Caki2 (cell line): ENCODE measurements around the gene BIRC7. TPM values are rescaled to one million over a fixed set of nuclear protein-coding genes. Genes with fewer than 3 reads are reported as not detected.
A peak's percentile ranks its signal among the peaks of the same experiment; 100 is the strongest.
"Not testable (repeated sequence)": the region's sequence is repeated elsewhere in the genome, so short reads cannot be mapped to it uniquely, and the experiment has no call there.

Source experiments
- DNase-seq: peaks from one replicate; pipeline ENCODE4 v3.0.0-alpha.2; 2015; ENCODE audit warnings: low read depth
- in situ Hi-C: cut with HindIII; loops from 2 replicates; pipeline ENCODE4 v1.10.0; 2016; ENCODE audit warnings: low sequenced_read_pairs, low pct_unique_long_range_greater_than_20kb, mixed read lengths
- total RNA-seq: library from RNA; depleted of rRNA; stranded (reverse); fragments of >200 nt; shearing (Covaris generic); gene quantifications from 2 replicates; pipeline ENCODE4 v1.2.3, GENCODE V29; 2014; ENCODE audit warnings: low replicate concordance

Gene BIRC7
- total RNA-seq, 1 experiment from 2014 or later: not detected

DNA sequence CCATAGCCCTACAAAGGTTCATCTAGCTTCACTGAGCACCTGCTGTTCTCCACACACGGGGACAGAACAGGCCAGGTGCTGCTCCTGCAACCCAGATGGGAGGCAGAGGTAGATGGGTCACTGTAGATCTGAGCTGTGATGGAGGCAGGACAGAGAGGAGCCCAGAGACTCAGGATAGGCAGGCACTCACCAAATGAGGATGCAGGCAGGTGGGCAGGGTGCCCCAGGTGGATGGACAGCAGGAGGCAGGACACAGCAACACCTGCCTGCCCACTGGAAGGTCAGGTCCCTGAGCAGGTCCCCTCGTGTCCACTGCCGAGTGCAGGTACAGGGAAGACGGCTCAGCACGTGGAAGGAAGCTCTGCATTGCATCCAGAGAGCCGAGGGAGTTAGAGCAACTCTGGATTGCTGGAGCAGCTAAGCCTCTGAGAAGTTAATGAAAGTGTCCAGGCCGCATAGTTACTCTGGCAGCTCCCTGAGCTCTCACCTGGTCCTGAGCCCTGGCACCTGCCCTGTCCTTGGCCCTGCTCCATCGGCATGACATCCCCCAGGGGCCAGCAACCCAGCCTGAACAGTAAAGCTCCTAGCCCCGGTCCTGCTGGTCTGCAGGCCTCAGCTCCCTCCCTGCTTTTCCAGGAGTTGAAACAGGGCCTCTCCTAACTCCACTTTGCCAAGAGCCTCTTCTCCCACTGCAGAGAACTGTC is 14.9 kb upstream of the BIRC7 start:
- no peak for DNase-seq
- in situ Hi-C loops: loop anchor here (5.0 kb wide), 1 partner anchor 56 kb away; no protein-coding TSS in a partner anchor

DNA sequence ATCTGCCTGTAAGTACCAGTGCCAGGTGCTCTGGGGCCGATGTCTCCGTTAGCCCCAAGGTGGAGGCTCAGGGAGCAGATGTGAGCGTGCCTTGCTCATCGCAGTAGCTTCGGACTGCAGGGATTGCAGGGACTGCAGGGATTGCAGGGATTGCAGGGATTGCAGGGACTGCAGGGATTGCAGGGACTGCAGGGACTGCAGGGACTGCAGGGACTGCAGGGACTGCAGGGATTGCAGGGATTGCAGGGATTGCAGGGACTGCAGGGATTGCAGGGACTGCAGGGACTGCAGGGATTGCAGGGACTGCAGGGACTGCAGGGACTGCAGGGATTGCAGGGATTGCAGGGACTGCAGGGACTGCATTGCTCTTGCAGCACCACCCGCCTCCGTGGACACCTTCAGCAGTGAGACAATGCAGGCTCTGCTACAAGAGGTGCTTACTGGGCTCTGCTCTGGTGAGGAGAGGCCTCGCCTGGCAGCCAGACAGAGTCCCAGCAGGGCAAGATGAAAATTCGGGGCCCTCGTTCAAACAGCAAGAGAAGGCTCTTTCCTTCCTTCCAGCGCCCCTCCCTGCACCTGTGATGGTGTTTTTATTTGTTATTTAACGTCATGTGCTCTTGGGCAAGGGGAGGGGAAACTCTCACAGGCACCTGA is 14.2 kb upstream of the BIRC7 start:
- DNase-seq: not testable (repeated sequence)
- in situ Hi-C loops: loop anchor here (5.0 kb wide), 1 partner anchor 56 kb away; no protein-coding TSS in a partner anchor

DNA sequence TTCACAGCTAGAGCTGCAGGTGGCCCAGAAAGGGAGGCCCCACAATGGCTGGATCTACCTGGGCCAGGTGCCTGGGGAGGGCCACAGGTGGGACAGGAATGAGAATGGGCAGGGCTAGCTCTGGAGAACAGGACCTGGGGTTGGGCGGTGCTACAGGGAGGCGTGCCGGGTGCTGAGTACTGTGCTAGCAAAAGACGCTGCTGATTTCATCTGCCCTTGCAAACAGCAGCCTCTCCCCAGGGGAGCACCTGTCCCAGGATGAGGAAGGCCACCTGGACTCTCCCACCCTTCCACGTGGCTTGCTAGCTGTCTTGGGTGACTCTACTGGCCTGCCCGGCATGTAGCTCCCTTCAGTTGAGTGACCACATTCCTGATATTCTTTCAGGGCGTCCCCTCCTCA is 13.2 kb upstream of the BIRC7 start:
- in situ Hi-C loops: loop anchor here (5.0 kb wide), 1 partner anchor 55 kb away; no protein-coding TSS in a partner anchor
- DNase-seq: no peak

DNA sequence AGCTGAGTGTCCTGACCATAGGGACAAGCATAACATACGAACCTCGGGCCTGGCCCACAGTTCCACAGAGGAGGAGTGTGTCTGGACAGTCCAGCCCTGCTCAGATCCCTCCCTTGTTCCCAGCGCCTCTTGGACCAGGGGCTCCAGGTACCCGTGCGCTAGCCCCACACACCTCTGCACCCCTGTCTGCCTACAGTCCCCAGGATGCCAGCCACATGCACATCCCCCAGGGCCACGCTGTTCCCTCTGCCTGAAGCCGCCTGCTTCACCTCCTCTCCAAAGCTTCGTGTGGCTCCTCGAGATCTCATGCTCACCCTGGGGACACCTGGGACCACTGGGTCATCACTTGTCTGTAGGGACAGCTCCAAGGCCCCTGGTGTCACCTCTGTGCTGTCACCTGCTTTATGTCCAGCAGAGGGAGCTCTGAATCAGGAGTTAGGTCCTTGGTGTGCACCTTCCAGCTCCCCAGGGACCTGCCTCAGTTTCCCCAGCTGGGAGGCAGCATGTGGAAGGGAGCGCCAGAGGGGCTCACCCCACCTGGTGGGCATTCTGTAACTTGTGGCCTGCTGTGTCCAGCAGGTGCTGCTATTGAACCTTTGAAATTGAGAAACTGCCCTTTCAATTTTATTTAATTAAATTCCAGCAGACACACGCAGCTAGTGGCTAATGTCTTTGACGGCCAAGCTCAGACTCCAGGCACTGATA is 12.4 kb upstream of the BIRC7 start:
- in situ Hi-C loops: loop anchor here (5.0 kb wide), 1 partner anchor 54 kb away; no protein-coding TSS in a partner anchor

DNA sequence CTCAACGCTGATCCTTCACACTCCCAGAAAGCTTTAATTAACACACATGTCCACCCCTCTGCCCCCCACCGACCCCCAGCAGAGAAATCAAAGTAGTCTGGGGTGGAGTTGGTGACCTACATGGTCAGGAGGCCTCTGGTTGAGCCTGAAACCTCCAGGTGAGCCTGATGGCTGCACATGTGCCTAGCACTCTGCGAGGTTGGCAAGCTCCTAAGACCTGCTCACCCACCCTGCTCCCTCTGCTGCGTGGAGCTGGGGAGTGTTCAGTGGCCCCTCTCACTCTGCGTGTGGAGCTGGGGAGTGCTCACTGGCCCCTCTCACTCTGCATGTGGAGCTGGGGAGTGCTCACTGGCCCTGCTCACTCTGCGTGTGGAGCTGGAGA is 11.9 kb upstream of the BIRC7 start:
- in situ Hi-C loops: loop anchor here (5.0 kb wide), 1 partner anchor 53 kb away; no protein-coding TSS in a partner anchor
- DNase-seq: no peak

More for the DNA sequence above, 12.4 kb upstream of the BIRC7 start:
- peak; percentile 47 for DNase-seq

DNA sequence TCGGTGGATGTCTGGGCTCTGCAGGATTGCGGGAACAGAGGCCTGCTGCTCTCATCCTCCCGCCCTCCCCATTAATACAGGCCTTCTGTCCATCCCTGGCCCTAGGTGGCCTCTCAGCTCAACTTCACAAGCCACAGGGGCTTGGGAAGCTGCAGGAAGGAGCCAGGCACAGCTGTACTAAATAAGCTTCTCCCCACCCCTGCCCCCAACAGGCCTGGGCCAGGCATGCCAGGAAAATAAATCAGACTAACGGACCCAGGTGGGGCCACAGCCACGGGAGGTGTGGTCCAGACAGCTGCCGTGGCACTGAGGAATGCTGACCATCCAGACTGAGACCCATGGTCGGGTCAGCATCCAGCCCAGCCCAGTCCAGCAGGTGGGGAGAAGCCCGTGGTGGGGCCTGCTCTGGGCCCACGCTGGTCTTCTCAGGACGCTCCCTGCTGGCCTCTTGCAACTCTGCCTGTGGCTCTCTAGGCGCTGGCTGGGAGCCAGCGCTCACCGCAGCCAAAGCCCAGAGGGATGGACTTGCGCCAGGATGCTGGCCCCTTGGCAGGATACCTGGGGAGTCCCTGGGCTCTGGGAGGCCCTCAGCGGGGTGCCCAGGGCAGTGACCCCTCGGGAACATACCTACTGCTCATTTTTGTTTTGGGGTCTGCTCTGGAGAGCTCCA is 11.2 kb upstream of the BIRC7 start:
- in situ Hi-C loops: loop anchor here (5.0 kb wide), 1 partner anchor 53 kb away; no protein-coding TSS in a partner anchor
- DNase-seq: peak; percentile 98

DNA sequence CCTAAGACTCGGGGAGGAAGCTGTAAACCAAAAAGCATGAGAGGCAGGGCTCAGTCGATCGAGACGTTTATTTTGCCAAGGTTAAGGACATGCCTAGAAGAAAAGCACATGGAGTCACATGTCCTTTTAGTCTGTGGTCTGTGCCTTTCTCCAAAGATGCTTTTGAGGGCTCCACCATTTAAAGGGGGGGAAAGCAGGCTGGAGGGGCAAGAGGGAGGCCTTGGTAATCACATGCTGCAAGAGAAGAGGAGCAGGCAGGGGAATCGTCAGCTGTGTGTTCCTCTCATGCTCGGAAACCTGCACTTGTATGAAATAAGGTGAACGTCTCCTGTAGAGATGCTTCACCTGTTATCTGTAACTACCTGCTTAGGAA is 10.6 kb upstream of the BIRC7 start:
- no peak for DNase-seq
- in situ Hi-C loops: no loop called here

DNA sequence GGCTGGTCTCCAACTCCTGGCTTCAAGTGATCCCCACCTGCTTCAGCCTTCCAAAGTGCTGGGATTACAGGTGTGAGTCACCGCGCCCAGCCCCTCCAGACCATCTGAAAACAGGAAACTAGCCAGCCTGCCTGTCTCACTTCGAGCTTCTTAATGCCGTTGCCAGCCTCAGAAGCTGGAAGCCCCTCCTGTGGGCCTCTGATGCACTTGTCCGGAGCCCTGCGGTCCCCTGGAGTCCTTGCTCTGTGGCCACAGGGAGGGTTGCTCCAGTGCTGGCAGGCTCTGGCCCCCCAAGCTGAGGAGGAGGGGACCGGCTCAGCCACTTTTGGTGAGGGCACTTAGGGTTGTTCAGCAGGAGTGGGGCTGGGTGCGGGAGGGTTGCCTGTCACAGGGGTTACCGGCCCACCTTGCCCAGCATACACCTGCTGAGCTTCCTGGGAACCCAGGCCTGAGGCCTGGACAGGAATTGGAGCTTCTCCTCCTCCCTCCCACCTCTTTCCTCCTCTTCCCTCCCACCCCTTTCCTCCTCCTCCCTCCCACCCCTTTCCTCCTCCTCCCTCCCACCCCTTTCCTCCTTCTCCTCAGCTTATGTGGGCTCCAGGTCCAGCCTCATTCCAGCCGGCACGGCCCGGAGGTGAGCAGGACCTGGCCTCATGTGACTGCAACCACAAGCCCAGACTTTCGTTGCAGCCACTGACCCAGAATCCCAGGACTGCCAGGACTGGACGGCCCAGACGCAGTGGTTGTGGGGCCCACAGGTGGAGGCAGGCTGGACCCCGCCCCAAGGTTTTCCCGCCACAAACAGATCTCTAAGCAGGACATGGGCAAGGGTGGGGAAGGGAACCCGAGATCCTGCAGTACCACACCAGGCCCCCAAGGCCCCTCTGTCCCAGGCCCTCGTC is 9.4 kb upstream of the BIRC7 start:
- in situ Hi-C loops: no loop called here
- no peak for DNase-seq

DNA sequence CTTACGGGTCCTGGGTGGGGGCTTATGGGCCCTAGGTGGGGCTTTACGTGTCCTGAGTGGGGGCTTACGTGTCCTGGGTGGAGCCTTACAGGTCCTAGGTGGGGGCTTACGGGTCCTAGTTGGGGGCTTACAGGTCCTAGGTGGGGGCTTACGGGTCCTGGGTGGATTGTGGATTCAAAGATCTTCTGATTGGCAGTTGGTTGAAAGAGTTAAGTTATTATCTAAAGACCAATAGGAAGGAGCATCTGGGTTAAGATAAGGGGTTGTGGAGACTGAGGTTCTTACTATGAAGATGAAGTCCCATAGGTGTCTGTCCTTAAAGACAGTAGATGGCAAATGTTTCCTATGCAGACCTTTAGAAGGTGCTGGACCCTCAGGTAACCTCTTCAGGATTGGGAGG is 8.4 kb upstream of the BIRC7 start:
- DNase-seq: no peak
- in situ Hi-C loops: no loop called here

DNA sequence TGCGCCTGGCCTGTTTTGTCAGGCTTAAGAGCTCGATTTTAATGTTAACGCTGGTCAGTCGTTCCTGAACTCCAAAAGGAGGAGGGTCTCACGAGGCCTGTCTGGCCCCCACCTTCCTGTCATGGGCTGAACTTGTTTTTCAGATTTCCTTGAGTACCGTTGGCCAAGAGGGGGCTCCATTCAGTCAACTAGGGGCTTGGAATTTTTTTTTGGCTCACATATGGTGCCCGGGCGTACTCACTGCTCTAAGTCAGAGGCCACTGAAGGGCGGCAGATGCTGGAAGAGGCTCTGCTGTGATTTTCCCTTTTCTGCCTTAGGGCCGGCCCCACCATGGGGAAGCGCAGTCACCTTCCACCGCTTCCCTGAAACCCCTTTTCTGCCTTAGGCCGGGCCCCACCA is 6.9 kb upstream of the BIRC7 start:
- in situ Hi-C loops: no loop called here

DNA sequence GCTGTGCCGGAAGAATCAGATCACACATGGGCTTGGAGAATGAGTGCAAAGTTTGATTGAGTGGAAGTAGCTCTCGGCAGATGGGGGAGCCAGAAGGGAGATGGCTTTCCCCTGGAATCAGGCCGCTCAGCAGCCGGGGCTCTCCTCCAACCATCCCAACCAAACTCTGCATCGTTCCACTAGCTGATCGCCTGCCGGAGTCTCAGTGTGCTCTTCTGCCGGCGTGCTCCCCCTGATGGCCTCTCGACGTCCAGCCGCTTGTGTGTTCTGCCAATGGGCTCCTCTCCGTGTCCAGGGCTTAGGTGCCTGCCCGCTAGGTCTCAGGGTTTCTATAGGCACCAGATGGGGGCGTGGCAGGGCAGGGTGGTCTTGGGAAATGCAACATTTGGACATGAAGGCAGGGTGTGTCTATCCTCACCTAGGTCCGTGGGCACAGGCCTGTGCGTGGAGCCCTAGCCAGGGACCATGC is 4.9 kb upstream of the BIRC7 start:
- in situ Hi-C loops: no loop called here
- DNase-seq: no peak

More for the DNA sequence above, 6.9 kb upstream of the BIRC7 start:
- no peak for DNase-seq

DNA sequence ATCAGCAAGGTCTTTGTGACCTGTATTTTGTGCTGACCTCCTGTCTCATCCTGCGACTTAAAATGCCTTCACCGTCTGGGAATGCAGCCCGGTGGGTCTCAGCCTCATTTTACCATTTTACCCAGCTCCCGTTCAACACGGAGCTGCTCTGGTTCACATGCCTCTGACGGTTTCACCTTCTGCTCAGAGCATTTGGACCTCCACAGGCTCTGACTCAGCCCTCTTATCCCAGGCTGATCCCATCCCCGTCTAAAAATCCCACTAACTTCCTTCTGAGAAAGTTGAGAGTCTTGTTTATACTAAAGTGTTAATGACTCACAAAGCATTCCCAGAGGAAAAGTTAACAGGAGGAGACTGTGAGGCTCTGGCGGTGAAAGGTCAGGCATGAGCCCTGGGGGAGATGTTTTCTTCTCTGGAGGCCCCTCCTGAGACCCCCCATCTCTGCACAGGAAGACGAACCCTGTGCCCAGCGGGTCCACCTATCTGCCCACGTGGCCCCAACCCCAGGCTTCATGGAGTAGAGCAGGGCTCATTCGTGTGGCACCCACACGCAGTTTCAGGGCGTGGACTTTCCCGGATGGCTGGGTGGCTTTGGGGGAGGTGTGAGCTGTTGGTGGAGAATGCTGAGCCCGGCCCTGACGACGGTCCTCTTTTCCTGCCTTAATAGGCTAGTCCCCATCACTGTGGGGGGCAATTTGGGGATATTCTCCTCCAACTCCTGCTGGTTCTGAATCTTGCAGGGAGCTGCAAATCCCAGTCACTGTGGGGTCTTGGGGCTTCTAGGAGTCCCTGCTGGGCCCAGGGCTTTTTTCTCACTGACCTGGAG is 3.3 kb upstream of the BIRC7 start:
- DNase-seq: peak; percentile 99
- in situ Hi-C loops: no loop called here

DNA sequence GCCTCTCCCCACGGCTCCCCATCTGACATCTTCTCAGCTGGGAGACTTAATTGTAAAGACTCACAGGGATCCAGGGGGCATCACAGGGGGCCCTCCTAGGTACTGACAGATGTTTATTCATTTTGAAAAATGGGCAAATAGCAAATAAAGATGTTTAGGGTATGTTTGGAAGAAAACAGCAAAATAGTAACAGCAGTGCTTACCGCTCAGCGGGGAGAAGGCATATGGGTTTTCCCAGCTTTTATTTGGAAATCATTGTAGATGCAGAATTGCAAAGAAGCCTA is 2.7 kb upstream of the BIRC7 start:
- in situ Hi-C loops: no loop called here
- DNase-seq: no peak

DNA sequence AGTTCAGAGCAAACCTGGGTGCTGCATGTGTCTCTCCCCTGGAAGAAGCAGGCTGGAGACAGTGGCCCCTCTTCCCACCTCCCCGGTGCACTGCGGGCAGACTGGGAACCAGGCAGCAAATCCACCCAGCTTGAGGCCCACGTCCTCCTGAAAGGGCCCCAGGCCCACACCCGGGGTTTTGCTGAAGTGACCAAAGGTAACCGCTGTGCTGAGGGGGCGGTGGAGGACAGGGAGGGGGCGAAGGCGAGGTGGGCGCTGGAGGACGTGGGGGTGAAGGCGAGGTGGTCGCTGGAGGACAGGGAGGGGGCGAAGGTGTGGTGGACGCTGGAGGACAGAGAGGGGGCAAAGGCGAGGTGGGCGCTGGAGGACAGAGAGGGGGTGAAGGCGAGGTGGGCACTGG is 1.8 kb upstream of the BIRC7 start:
- in situ Hi-C loops: no loop called here

DNA sequence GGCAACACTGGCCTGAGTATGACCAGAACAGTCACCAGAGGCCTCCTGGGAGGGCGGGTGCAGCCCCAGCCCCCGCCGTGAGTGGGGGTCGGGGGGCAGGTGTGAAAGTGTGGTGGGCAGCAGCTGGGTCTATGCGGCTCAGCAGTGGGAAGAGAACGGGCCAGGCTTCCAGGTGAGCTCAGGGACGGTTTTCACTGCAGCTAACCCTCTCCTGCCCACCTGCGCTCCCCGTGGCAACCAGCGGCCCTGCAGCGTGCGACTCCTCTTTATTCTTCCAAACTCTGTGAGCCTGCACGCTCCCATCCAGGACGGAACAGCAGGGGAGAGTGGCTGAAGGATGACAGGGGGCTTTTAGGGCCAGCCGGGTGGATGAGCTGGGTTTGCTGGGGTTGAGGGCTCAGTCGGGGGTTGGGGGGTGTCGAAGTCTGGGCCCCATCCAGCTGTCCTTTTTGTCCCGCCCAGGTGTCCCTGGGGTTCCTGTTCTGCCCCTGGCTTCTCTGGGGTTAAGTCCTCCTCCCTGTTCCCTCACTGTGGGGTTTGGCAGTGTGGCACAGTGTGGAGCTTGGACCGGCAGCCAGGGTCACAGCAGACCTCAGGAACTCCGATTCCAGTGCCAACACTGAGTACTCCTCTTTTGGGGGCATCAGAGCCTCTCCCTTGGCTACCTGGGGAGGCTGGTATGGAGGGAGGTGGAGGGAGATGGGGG is 859 bp upstream of the BIRC7 start:
- in situ Hi-C loops: no loop called here
- DNase-seq: no peak

More for the DNA sequence above, 1.8 kb upstream of the BIRC7 start:
- no peak for DNase-seq

DNA sequence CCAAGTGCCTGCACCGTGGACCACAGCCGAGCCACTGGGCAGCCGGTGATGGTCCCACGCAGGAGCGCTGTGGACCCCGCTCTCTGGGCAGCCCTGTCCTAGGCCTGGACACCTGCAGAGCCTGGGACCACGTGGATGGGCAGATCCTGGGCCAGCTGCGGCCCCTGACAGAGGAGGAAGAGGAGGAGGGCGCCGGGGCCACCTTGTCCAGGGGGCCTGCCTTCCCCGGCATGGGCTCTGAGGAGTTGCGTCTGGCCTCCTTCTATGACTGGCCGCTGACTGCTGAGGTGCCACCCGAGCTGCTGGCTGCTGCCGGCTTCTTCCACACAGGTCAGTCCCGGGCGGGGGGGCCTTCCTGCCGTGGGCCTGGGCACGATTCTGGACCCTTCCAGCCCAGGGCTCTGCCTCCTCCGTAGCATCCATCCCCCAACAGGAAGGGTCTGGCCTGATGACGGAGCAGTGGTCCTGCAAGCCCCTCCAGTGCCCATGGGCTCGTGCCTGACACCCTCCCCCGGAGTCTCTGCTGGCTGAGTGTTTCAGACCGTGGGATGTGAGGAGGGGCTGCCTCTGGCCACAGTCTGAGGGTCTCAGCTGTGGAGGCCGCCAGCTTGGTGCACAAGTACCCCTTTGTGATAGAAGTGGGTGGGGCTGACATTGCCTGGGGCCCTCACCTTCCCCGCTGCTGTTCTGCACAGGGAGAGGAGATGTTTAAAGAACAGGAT is 572 bp downstream of the BIRC7 start:
- in situ Hi-C loops: no loop called here
- no peak for DNase-seq
